Colonic mucosa (tissue), 4 donors: ENCODE results near the gene CCL13. TPM values are rescaled to one million over a fixed set of nuclear protein-coding genes. Genes with fewer than 3 reads are reported as not detected.

Experiments used
- DNase-seq: peaks from one replicate; pipeline ENCODE4 v3.0.0-alpha.2; 2020
- H3K27ac ChIP-seq: fragments of 200-600 bp; one replicate; pipeline ENCODE4 v1.8.0; 2021
- H3K27me3 ChIP-seq: fragments of 200-600 bp; one replicate; pipeline ENCODE4 v1.8.0; 2021
- H3K36me3 ChIP-seq: fragments of 200-600 bp; one replicate; pipeline ENCODE4 v1.8.0; 2021
- H3K4me1 ChIP-seq: fragments of 200-600 bp; one replicate; pipeline ENCODE4 v1.8.0; 2021; ENCODE audit warnings: mild to moderate bottlenecking
- H3K4me3 ChIP-seq: fragments of 200-600 bp; one replicate; pipeline ENCODE4 v1.8.0; 2021
- H3K9ac ChIP-seq, 2 donors: one replicate each; pipeline ENCODE4 v1.7.0; 2013; ENCODE audit warnings: control low read depth in 2 of 2, low read depth in 2 of 2, low read length in 2 of 2
- H3K9me3 ChIP-seq: fragments of 200-600 bp; one replicate; pipeline ENCODE4 v1.8.0; 2021
- CTCF ChIP-seq: fragments of 200-600 bp; IDR thresholded peaks from one replicate; pipeline ENCODE4 v1.8.0; 2022; ENCODE audit warnings: antibody characterized with exemption, mild to moderate bottlenecking
- intact Hi-C: fragments of 100-400 bp; cut with DNase I; formaldehyde crosslinking; loops from one replicate; pipeline ENCODE4 v1.14.1; 2022
- total RNA-seq, 2 donors: library from RNA; stranded (reverse); fragmentation: NEBNext Ultra II Directional in 1 of 2; extraction: Animal tissue kit (Norgen Biotek cat#: 25700) in 1 of 2; gene quantifications; one replicate each; pipeline ENCODE4 v1.2.1, GENCODE V29; 2021
- donor health status: healthy.
- donor health status: DM: no; HTN: no; CAD: no.
- donor health status: DM: no; HTN: no; CAD: no.

Gene CCL13
- total RNA-seq, 2 donors from 2014 or later: 0.82 to 4.9 TPM

GRCh38 chr17:34387566-34387965 is 31.3 kb downstream of the CCL13 start:
- no peak for TF ChIP-seq CTCF
- no peaks in the 10 kb centered on the region for H3K4me1 ChIP-seq
- no peaks in the 10 kb centered on the region for H3K9me3 ChIP-seq
- H3K9ac ChIP-seq: no peak overlapping the region
- H3K27ac ChIP-seq: no peak overlapping the region
- DNase-seq: no peak
- H3K36me3 ChIP-seq: no peaks in the 10 kb centered on the region
- H3K27me3 ChIP-seq: no peaks in the 10 kb centered on the region
- intact Hi-C loops: no loop called here
- no peak overlapping the region for H3K4me3 ChIP-seq

- TF ChIP-seq CTCF: no peak
- Histone ChIP-seq H3K36me3 (no peaks in the 10 kb centered on the region), H3K4me3 (no peak overlapping the region), H3K4me1 (no peaks in the 10 kb centered on the region), H3K9me3 (no peaks in the 10 kb centered on the region), H3K9ac (no peak overlapping the region), H3K27me3 (no peaks in the 10 kb centered on the region), H3K27ac (no peak overlapping the region)
- intact Hi-C loops: no loop called here
- no peak for DNase-seq
Measured at GRCh38 chr17:34389126-34389750, 33.0 kb downstream of the CCL13 start.

GRCh38 chr17:34390649-34391048 is 34.4 kb downstream of the CCL13 start:
- Histone ChIP-seq H3K27me3 (no peaks in the 10 kb centered on the region), H3K4me3 (no peak overlapping the region), H3K36me3 (no peaks in the 10 kb centered on the region), H3K9me3 (no peaks in the 10 kb centered on the region), H3K4me1 (no peaks in the 10 kb centered on the region), H3K27ac (no peak overlapping the region), H3K9ac (no peak overlapping the region)
- intact Hi-C loops: no loop called here
- no peak for DNase-seq
- TF ChIP-seq CTCF: no peak

- no peak overlapping the region for H3K27ac ChIP-seq
- H3K4me3 ChIP-seq: no peak overlapping the region
- no peaks in the 10 kb centered on the region for H3K27me3 ChIP-seq
- H3K9ac ChIP-seq: no peak overlapping the region
- H3K9me3 ChIP-seq: no peaks in the 10 kb centered on the region
- DNase-seq: no peak
- intact Hi-C loops: no loop called here
- H3K4me1 ChIP-seq: no peaks in the 10 kb centered on the region
- H3K36me3 ChIP-seq: no peaks in the 10 kb centered on the region
- no peak for TF ChIP-seq CTCF
Measured at GRCh38 chr17:34391241-34391640, 35.0 kb downstream of the CCL13 start.

- Histone ChIP-seq H3K27ac (no peak overlapping the region), H3K36me3 (no peaks in the 10 kb centered on the region), H3K4me1 (no peaks in the 10 kb centered on the region), H3K9me3 (no peaks in the 10 kb centered on the region), H3K27me3 (no peaks in the 10 kb centered on the region), H3K4me3 (no peak overlapping the region), H3K9ac (no peak overlapping the region)
- DNase-seq: no peak
- TF ChIP-seq CTCF: no peak
- intact Hi-C loops: no loop called here
Measured at GRCh38 chr17:34393401-34393800, 37.1 kb downstream of the CCL13 start.
